Keratinocyte (primary cell): ENCODE data around the gene ABCA3. TPM values are rescaled to one million over a fixed set of nuclear protein-coding genes. Genes with fewer than 3 reads are reported as not detected.

Experiments
- DNase-seq: peaks from one replicate; pipeline ENCODE4 v3.0.0-alpha.2; 2011; ENCODE audit warnings: low read depth, missing footprints, low spot score
- FAIRE-seq: peaks from 2 replicates; lab custom pipeline; 2011; peaks lifted over from hg19 to GRCh38; lab: Jason Lieb, UNC
- H2AFZ ChIP-seq: 2 replicates; pipeline ENCODE4 v1.6.0; 2012; ENCODE audit warnings: low read length, control low read depth, inconsistent platforms; ENCODE audit not compliant: control insufficient read depth
- H3K27ac ChIP-seq: 2 replicates; pipeline ENCODE4 v1.5.1; 2011; ENCODE audit warnings: low read length; ENCODE audit not compliant: control insufficient read depth, insufficient read depth
- H3K27me3 ChIP-seq: 3 replicates; pipeline ENCODE4 v1.6.0; 2011; ENCODE audit warnings: low read length; ENCODE audit not compliant: control insufficient read depth, insufficient read depth; ENCODE audit errors: extremely low read depth
- H3K36me3 ChIP-seq, 2 experiments: 2 replicates in 1 of 2; 3 replicates in 1 of 2; pipeline ENCODE4 v1.5.1; 2011; ENCODE audit warnings: low read length in 2 of 2, mild to moderate bottlenecking in 1 of 2; ENCODE audit not compliant: control insufficient read depth in 2 of 2, insufficient read depth in 2 of 2; ENCODE audit errors: extremely low read depth in 1 of 2
- H3K4me1 ChIP-seq: 3 replicates; pipeline ENCODE4 v1.5.1; 2011; ENCODE audit warnings: low read length; ENCODE audit not compliant: control insufficient read depth, insufficient read depth; ENCODE audit errors: extremely low read depth
- H3K4me2 ChIP-seq: 3 replicates; pipeline ENCODE4 v1.6.0; 2011; ENCODE audit warnings: low read depth, low read length; ENCODE audit not compliant: control insufficient read depth, insufficient read depth; ENCODE audit errors: extremely low read depth
- H3K4me3 ChIP-seq, 3 experiments: fragments of 200-600 bp in 1 of 3; sonication (generic) in 1 of 3; 2 replicates in 2 of 3; 3 replicates in 1 of 3; pipeline ENCODE4 v1.5.1; 2011 to 2016; ENCODE audit warnings: low read length in 3 of 3, mild to moderate bottlenecking in 3 of 3, control low read depth in 2 of 3, inconsistent platforms in 1 of 3, low read depth in 1 of 3, mixed read lengths in 1 of 3, mixed run types in 1 of 3, moderate library complexity in 1 of 3; ENCODE audit not compliant: control insufficient read depth in 2 of 3, insufficient read depth in 2 of 3; ENCODE audit errors: extremely low read depth in 1 of 3
- H3K79me2 ChIP-seq: 2 replicates; pipeline ENCODE4 v1.6.0; 2012; ENCODE audit warnings: low read length; ENCODE audit not compliant: control insufficient read depth, insufficient read depth
- H3K9ac ChIP-seq: 3 replicates; pipeline ENCODE4 v1.6.0; 2011; ENCODE audit warnings: low read length; ENCODE audit not compliant: control insufficient read depth, insufficient read depth; ENCODE audit errors: extremely low read depth
- H3K9me1 ChIP-seq: 3 replicates; pipeline ENCODE4 v1.6.0; 2011; ENCODE audit warnings: low read length; ENCODE audit not compliant: control insufficient read depth, insufficient read depth; ENCODE audit errors: extremely low read depth
- H3K9me3 ChIP-seq: 2 replicates; pipeline ENCODE4 v1.5.1; 2012; ENCODE audit warnings: low read depth, low read length; ENCODE audit not compliant: control insufficient read depth
- H4K20me1 ChIP-seq: 3 replicates; pipeline ENCODE4 v1.6.0; 2011; ENCODE audit warnings: low read length; ENCODE audit not compliant: control insufficient read depth, insufficient read depth; ENCODE audit errors: extremely low read depth
- CTCF ChIP-seq, 3 experiments: IDR thresholded peaks in 1 of 3; conservative IDR thresholded peaks in 1 of 3; optimal IDR thresholded peaks in 1 of 3; 2 replicates in 2 of 3; 3 replicates in 1 of 3; pipeline versions ENCODE3 to v1.5.1; 2011; ENCODE audit warnings: low read length in 3 of 3, mild to moderate bottlenecking in 3 of 3, moderate library complexity in 2 of 3, control low read depth in 1 of 3, inconsistent platforms in 1 of 3; ENCODE audit not compliant: insufficient read depth in 2 of 3; ENCODE audit errors: extremely low read depth in 1 of 3
- EZH2 ChIP-seq: IDR thresholded peaks from one replicate; pipeline ENCODE4 v1.6.1; 2012; ENCODE audit warnings: inconsistent platforms, mild to moderate bottlenecking, low read length, moderate library complexity
- dilution Hi-C: fragments of 300-500 bp; cut with MboI; formaldehyde crosslinking; loops from one replicate; pipeline ENCODE4 v1.7.0; 2020; ENCODE audit warnings: low sequenced_read_pairs; ENCODE audit not compliant: extremely low pct_ligation_motif_present
- polyA plus RNA-seq, 5 experiments: library from polyadenylated mRNA; depleted of rRNA in 3 of 5; stranded (reverse) in 3 of 5; stranded (forward) in 1 of 5; unstranded in 1 of 5; fragments of >200 nt; gene quantifications; 1 replicate in 1 of 5; 2 replicates in 3 of 5; 3 replicates in 1 of 5; pipeline versions ENCODE4 v1.2.1 to v1.2.3, GENCODE V29; 2011 to 2012; ENCODE audit warnings: missing spikeins in 2 of 5, low read depth in 1 of 5, low replicate concordance in 1 of 5

ABCA3 gene
- polyA plus RNA-seq, 1 donor (not counting 4 experiments of a cell fraction or from before 2014, with no cell fraction given) = 0.08 TPM

- Histone ChIP-seq H3K4me3 (no peak overlapping the region), H3K79me2 (no peaks in the 10 kb centered on the region), H4K20me1 (no peaks in the 10 kb centered on the region), H3K9me3 (no peaks in the 10 kb centered on the region), H3K4me2 (no peak overlapping the region), H3K4me1 (peaks cover 3% of the 10 kb centered on the region), H3K36me3 (no peaks in the 10 kb centered on the region), H3K27me3 (no peaks in the 10 kb centered on the region), H3K27ac (no peak overlapping the region), H3K9me1 (no peaks in the 10 kb centered on the region), H2AFZ (no peak overlapping the region), H3K9ac (no peak overlapping the region)
- dilution Hi-C loops = no loop called here
- no peak for FAIRE-seq
- no peak for TF ChIP-seq CTCF (optimal IDR thresholded peaks at IDR 0.05 in 1 of 3, IDR thresholded peaks at IDR 0.05 in 1 of 3, conservative IDR thresholded peaks at IDR 0.05 in 1 of 3; ENCODE audit: extremely low read depth in 1 of 3, insufficient read depth in 2 of 3, low read length in 3 of 3)
- no peak for TF ChIP-seq EZH2
- DNase-seq = no peak
Observed at GRCh38 chr16:2350500-2350899, 10.0 kb upstream of the ABCA3 start.

GRCh38 chr16:2343211-2343610 lies 2.7 kb upstream of the ABCA3 start:
- no peak overlapping the region for H3K4me2 ChIP-seq
- FAIRE-seq = no peak
- H3K9ac ChIP-seq = no peak overlapping the region
- no peaks in the 10 kb centered on the region for H3K36me3 ChIP-seq
- no peak overlapping the region for H2AFZ ChIP-seq
- H3K9me1 ChIP-seq = no peaks in the 10 kb centered on the region
- H3K27me3 ChIP-seq = peaks cover 26% of the 10 kb centered on the region
- no peak overlapping the region for H3K27ac ChIP-seq
- no peak for DNase-seq
- H4K20me1 ChIP-seq = no peaks in the 10 kb centered on the region
- dilution Hi-C loops = no loop called here
- no peaks in the 10 kb centered on the region for H3K9me3 ChIP-seq
- no peak overlapping the region for H3K4me3 ChIP-seq
- TF ChIP-seq EZH2 (no peak), CTCF (optimal IDR thresholded peaks at IDR 0.05 in 1 of 3, IDR thresholded peaks at IDR 0.05 in 1 of 3, conservative IDR thresholded peaks at IDR 0.05 in 1 of 3; ENCODE audit: extremely low read depth in 1 of 3, insufficient read depth in 2 of 3, low read length in 3 of 3) (no peak)
- H3K79me2 ChIP-seq = no peaks in the 10 kb centered on the region
- H3K4me1 ChIP-seq = peaks cover 7% of the 10 kb centered on the region
